ENCODE measurements around the gene ZNF805. TPM values are rescaled to one million over a fixed set of nuclear protein-coding genes. Genes with fewer than 3 reads are reported as not detected.

Gene ZNF805
- total RNA-seq, 1 donor from 2014 or later: 20.8 TPM

DNA sequence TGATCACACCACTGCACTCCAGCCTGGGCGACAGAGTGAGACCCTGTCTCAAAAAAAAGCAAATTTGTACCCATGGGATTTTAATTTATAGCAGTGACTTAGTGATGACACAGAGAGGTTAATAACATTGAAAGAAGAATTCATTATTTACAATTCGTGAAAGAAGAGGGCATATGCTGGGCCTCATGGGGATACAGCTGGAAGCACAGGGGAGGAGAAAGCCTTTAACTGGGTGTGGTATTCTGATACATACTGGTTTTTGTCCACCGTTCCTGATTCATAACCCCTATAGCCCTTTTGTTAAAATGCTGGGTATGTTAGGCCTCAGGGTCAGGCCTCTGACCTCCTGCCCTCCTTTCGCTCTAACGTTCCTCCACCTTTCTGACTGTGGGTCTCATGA lies 38.3 kb upstream of the ZNF805 start:
- peaks cover 56% of the 10 kb centered on the region for H3K36me3 Mint-ChIP-seq
- H3K27me3 Mint-ChIP-seq (ENCODE audit: low read depth): no peaks in the 10 kb centered on the region
- H3K27ac Mint-ChIP-seq: no peak overlapping the region
- H3K9me3 Mint-ChIP-seq: no peaks in the 10 kb centered on the region
- TF ChIP-seq, protein P1, sequence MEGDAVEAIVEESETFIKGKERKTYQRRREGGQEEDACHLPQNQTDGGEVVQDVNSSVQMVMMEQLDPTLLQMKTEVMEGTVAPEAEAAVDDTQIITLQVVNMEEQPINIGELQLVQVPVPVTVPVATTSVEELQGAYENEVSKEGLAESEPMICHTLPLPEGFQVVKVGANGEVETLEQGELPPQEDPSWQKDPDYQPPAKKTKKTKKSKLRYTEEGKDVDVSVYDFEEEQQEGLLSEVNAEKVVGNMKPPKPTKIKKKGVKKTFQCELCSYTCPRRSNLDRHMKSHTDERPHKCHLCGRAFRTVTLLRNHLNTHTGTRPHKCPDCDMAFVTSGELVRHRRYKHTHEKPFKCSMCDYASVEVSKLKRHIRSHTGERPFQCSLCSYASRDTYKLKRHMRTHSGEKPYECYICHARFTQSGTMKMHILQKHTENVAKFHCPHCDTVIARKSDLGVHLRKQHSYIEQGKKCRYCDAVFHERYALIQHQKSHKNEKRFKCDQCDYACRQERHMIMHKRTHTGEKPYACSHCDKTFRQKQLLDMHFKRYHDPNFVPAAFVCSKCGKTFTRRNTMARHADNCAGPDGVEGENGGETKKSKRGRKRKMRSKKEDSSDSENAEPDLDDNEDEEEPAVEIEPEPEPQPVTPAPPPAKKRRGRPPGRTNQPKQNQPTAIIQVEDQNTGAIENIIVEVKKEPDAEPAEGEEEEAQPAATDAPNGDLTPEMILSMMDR (IDR thresholded peaks at IDR 0.05; ENCODE audit: unreplicated experiment): no peak
- no peaks in the 10 kb centered on the region for H3K4me1 Mint-ChIP-seq
- no peak for DNase-seq (ENCODE audit: low spot score in 2 of 2, unreplicated experiment in 2 of 2)
- no peak overlapping the region for H3K4me3 Mint-ChIP-seq

DNA sequence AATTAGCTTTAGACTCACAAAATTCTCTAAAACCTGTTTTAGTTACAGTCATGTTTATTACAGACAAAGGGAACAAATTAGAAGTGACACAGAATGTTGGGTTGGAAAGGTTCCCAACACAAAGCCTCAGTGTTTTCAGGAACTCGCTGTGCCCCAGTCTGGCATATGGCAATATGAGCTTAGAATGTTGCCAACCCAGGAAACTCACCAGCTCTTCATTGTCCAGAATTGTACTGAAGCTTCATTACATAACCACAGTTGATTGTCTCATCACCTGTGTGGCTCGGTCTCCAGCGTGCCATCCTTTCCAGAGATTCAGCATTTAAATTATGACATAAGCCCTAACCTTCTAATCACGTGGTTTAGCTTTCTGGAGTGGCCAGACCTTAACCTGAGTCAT lies 30.1 kb upstream of the ZNF805 start:
- Mint-ChIP-seq H3K4me1 (no peaks in the 10 kb centered on the region), H3K4me3 (no peak overlapping the region), H3K27ac (no peak overlapping the region), H3K36me3 (peaks cover 52% of the 10 kb centered on the region), H3K27me3 (ENCODE audit: low read depth) (no peaks in the 10 kb centered on the region), H3K9me3 (no peaks in the 10 kb centered on the region)
- no peak for DNase-seq (ENCODE audit: low spot score in 2 of 2, unreplicated experiment in 2 of 2)
- TF ChIP-seq, protein P1 (IDR thresholded peaks at IDR 0.05; ENCODE audit: unreplicated experiment): no peak

DNA sequence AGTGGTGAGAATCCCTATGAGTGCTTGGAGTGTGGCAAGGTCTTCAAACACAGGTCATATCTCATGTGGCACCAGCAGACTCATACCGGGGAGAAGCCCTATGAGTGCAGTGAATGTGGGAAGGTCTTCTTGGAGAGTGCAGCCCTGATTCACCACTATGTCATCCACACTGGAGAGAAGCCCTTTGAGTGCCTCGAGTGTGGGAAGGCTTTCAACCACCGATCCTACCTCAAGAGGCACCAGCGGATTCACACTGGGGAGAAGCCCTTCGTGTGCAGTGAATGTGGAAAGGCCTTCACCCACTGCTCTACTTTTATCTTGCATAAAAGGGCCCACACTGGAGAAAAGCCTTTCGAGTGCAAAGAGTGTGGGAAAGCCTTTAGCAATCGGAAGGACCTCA lies 28.3 kb upstream of the ZNF805 start:
- H3K4me3 Mint-ChIP-seq: no peak overlapping the region
- H3K4me1 Mint-ChIP-seq: no peaks in the 10 kb centered on the region
- H3K9me3 Mint-ChIP-seq: no peaks in the 10 kb centered on the region
- H3K27ac Mint-ChIP-seq: no peak overlapping the region
- peaks cover 53% of the 10 kb centered on the region for H3K36me3 Mint-ChIP-seq
- no peaks in the 10 kb centered on the region for H3K27me3 Mint-ChIP-seq (ENCODE audit: low read depth)
- TF ChIP-seq, protein P1 (IDR thresholded peaks at IDR 0.05; ENCODE audit: unreplicated experiment): no peak
- DNase-seq (ENCODE audit: low spot score in 2 of 2, unreplicated experiment in 2 of 2): no peak

DNA sequence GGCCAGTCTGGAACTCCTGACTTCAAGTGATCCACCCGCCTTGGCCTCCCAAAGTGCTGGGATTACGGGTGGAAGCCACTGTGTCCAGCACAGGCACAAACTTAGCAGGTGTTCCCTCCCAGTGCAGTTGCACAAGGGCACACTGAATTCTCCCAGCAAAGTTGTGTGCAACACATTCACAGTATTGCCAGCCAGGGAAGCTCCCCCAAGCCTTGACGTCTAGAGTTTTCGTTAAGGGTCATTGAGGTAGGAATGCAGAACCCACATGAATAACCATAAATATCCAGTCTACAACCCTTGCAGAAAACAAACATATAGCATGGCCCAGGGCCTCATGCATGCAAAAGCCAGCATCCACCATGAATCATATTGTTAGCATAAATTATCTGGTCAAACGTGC lies 12.9 kb upstream of the ZNF805 start:
- TF ChIP-seq, protein P1 (IDR thresholded peaks at IDR 0.05; ENCODE audit: unreplicated experiment): no peak
- no peaks in the 10 kb centered on the region for H3K4me1 Mint-ChIP-seq
- no peak for DNase-seq (ENCODE audit: low spot score in 2 of 2, unreplicated experiment in 2 of 2)

DNA sequence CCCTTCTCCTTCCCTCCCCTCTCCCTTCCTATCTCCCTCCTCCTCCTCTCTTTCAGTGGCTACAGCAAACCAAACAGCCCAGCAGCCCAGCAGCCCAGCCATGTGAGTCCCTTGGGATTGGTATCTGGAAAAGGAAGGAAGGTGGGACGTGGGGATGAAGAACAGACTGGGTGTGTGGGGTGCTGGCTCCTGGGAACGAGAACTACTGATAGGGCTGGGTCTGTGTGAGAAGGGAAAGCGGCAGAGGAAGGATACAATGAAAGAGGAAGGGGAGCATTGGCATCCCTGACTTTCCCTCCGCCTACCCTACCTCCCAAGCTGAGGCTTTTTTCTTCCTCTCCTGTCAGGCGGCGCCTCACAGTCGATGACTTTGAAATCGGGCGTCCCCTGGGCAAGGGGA lies 8.7 kb upstream of the ZNF805 start:
- Mint-ChIP-seq H3K4me1 (no peaks in the 10 kb centered on the region), H3K36me3 (no peaks in the 10 kb centered on the region), H3K4me3 (no peak overlapping the region), H3K27me3 (ENCODE audit: low read depth) (peaks cover 14% of the 10 kb centered on the region), H3K9me3 (no peaks in the 10 kb centered on the region), H3K27ac (no peak overlapping the region)
- DNase-seq (ENCODE audit: low spot score in 2 of 2, unreplicated experiment in 2 of 2): no peak
- TF ChIP-seq, protein P1 (IDR thresholded peaks at IDR 0.05; ENCODE audit: unreplicated experiment): no peak

More for the DNA sequence above, 12.9 kb upstream of the ZNF805 start:
- Mint-ChIP-seq H3K9me3 (no peaks in the 10 kb centered on the region), H3K36me3 (no peaks in the 10 kb centered on the region), H3K27me3 (ENCODE audit: low read depth) (peaks cover 8% of the 10 kb centered on the region), H3K27ac (no peak overlapping the region), H3K4me3 (no peak overlapping the region)

DNA sequence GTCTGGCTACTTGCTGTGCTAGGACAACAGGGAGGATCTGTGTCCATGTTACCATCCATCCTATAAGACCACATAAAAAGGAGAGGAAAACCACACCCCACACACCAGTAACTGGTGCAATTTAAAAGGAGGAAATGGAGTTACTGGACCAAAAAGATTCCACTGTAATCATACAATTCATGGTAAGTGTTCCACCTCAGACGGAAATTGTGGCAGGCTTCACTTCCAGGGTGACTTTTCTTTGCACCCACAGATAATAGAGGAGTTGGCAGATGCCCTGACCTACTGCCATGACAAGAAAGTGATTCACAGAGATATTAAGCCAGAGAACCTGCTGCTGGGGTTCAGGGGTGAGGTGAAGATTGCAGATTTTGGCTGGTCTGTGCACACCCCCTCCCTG lies 7.2 kb upstream of the ZNF805 start:
- no peaks in the 10 kb centered on the region for H3K9me3 Mint-ChIP-seq
- TF ChIP-seq, protein P1 (IDR thresholded peaks at IDR 0.05; ENCODE audit: unreplicated experiment): no peak
- H3K36me3 Mint-ChIP-seq: no peaks in the 10 kb centered on the region
- no peaks in the 10 kb centered on the region for H3K4me1 Mint-ChIP-seq
- H3K27me3 Mint-ChIP-seq (ENCODE audit: low read depth): peaks cover 14% of the 10 kb centered on the region
- H3K4me3 Mint-ChIP-seq: no peak overlapping the region
- DNase-seq (ENCODE audit: low spot score in 2 of 2, unreplicated experiment in 2 of 2): no peak
- no peak overlapping the region for H3K27ac Mint-ChIP-seq
